Choroid plexus epithelial cell (primary cell): ENCODE data around the gene FGD2.
A peak's percentile ranks its signal among the peaks of the same experiment; 100 is the strongest.

Experiments
- DNase-seq: peaks from one replicate; pipeline ENCODE4 v3.0.0-alpha.2; 2010; ENCODE audit warnings: low read depth
- H3K4me3 ChIP-seq: 2 replicates; pipeline ENCODE4 v1.5.1; 2011; ENCODE audit warnings: low read depth, mild to moderate bottlenecking, control low read depth, low read length, moderate library complexity
- CTCF ChIP-seq: conservative IDR thresholded peaks from 2 replicates; pipeline ENCODE4 v1.5.1; 2011; ENCODE audit warnings: low read depth, mild to moderate bottlenecking, control low read depth, inconsistent platforms, low read length, moderate library complexity

Gene FGD2

GRCh38 chr6:37027811-37028469 lies 22.5 kb downstream of the FGD2 start:
- no peak overlapping the region for H3K4me3 ChIP-seq
- no peak for DNase-seq
- TF ChIP-seq CTCF = no peak

GRCh38 chr6:37029249-37029971 lies 24.0 kb downstream of the FGD2 start:
- TF ChIP-seq CTCF = peak; percentile 88
- no peak overlapping the region for H3K4me3 ChIP-seq
- DNase-seq = peak; percentile 93

- no peak overlapping the region for H3K4me3 ChIP-seq
These were observed 25.1 kb downstream of the FGD2 start for GRCh38 chr6:37030599-37030998.

GRCh38 chr6:37032239-37032638 lies 26.8 kb downstream of the FGD2 start:
- no peak for TF ChIP-seq CTCF
- H3K4me3 ChIP-seq = no peak overlapping the region

More at GRCh38 chr6:37030599-37030998, 25.1 kb downstream of the FGD2 start:
- DNase-seq = no peak
- TF ChIP-seq CTCF = no peak

GRCh38 chr6:37033255-37033654 lies 27.8 kb downstream of the FGD2 start:
- H3K4me3 ChIP-seq = no peak overlapping the region
- no peak for TF ChIP-seq CTCF
- DNase-seq = no peak

More at GRCh38 chr6:37032239-37032638, 26.8 kb downstream of the FGD2 start:
- no peak for DNase-seq

- TF ChIP-seq CTCF = no peak
- DNase-seq = no peak
- no peak overlapping the region for H3K4me3 ChIP-seq
These were observed 28.7 kb downstream of the FGD2 start for GRCh38 chr6:37033819-37034795.
